Ishikawa (cell line): ENCODE data around the gene PREX1.

Experiments used
- CEBPB ChIP-seq: IDR thresholded peaks from 2 replicates; pipeline ENCODE4 v1.6.1; 2012
- CREB1 ChIP-seq: IDR thresholded peaks from 2 replicates; pipeline ENCODE4 v1.6.1; 2012; ENCODE audit warnings: low read depth
- EGR1 ChIP-seq: IDR thresholded peaks from 2 replicates; pipeline ENCODE4 v1.6.1; 2012
- EP300 ChIP-seq: IDR thresholded peaks from 2 replicates; pipeline ENCODE4 v1.6.1; 2012; ENCODE audit warnings: borderline replicate concordance
- FOXM1 ChIP-seq: IDR thresholded peaks from 2 replicates; pipeline ENCODE4 v1.6.1; 2012; ENCODE audit warnings: low read depth, borderline replicate concordance
- NFIC ChIP-seq: IDR thresholded peaks from 2 replicates; pipeline ENCODE4 v1.6.1; 2012
- RAD21 ChIP-seq: IDR thresholded peaks from 2 replicates; pipeline ENCODE4 v1.6.1; 2012; ENCODE audit warnings: low read depth
- TAF1 ChIP-seq: IDR thresholded peaks from 2 replicates; pipeline ENCODE4 v1.6.1; 2012; ENCODE audit warnings: low read depth, mild to moderate bottlenecking
- TCF12 ChIP-seq: IDR thresholded peaks from 2 replicates; pipeline ENCODE4 v1.6.1; 2012; ENCODE audit warnings: low read depth
- TEAD4 ChIP-seq: IDR thresholded peaks from 2 replicates; pipeline ENCODE4 v1.6.1; 2012
- YY1 ChIP-seq: IDR thresholded peaks from 2 replicates; pipeline ENCODE4 v1.6.1; 2012; ENCODE audit warnings: low read depth
- ZBTB7A ChIP-seq: IDR thresholded peaks from 2 replicates; pipeline ENCODE4 v1.6.1; 2012; ENCODE audit warnings: low read depth
- TF ChIP-seq, protein P1 (sequence below): IDR thresholded peaks from 2 replicates; pipeline ENCODE4 v1.6.1; 2012
- TF ChIP-seq, protein P2 (sequence below): IDR thresholded peaks from 2 replicates; pipeline ENCODE4 v1.6.1; 2012
- TF ChIP-seq, protein P3 (sequence below): IDR thresholded peaks from 2 replicates; pipeline ENCODE4 v1.6.1; 2012; ENCODE audit warnings: low read depth, mild to moderate bottlenecking

PREX1 gene

DNA sequence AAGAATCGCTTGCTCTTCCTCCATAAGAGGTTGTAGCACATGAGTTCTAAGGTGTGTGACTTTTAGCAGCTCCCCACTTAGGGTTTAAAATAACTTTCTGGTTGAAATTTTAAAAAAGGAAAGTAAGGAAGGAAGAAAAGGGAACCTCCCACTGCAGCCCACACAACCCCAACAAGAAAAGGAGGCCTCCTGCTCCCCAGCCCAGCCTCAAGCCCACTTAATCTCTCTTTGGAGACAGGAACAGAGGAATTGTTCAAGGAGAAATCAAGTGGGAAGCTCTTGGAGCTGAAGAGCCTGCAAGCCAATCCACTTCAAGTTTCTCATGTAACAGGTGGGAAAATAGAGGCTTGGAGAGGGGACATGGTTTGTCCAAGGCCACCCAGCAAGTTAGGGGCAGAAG, 39.1 kb upstream of the PREX1 start:
- no peak for TF ChIP-seq FOXM1
- TF ChIP-seq YY1, result no peak
- TF ChIP-seq TCF12, result no peak
- no peak for TF ChIP-seq NFIC
- TF ChIP-seq RAD21, result no peak
- TF ChIP-seq, protein P1, sequence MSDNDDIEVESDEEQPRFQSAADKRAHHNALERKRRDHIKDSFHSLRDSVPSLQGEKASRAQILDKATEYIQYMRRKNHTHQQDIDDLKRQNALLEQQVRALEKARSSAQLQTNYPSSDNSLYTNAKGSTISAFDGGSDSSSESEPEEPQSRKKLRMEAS, result no peak
- TF ChIP-seq EGR1, result no peak
- TF ChIP-seq, protein P2, sequence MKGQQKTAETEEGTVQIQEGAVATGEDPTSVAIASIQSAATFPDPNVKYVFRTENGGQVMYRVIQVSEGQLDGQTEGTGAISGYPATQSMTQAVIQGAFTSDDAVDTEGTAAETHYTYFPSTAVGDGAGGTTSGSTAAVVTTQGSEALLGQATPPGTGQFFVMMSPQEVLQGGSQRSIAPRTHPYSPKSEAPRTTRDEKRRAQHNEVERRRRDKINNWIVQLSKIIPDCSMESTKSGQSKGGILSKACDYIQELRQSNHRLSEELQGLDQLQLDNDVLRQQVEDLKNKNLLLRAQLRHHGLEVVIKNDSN, result no peak
- TF ChIP-seq CREB1, result no peak
- no peak for TF ChIP-seq EP300
- no peak for TF ChIP-seq CEBPB
- no peak for TF ChIP-seq TEAD4
- no peak for TF ChIP-seq TAF1
- no peak for TF ChIP-seq ZBTB7A
- TF ChIP-seq, protein P3, sequence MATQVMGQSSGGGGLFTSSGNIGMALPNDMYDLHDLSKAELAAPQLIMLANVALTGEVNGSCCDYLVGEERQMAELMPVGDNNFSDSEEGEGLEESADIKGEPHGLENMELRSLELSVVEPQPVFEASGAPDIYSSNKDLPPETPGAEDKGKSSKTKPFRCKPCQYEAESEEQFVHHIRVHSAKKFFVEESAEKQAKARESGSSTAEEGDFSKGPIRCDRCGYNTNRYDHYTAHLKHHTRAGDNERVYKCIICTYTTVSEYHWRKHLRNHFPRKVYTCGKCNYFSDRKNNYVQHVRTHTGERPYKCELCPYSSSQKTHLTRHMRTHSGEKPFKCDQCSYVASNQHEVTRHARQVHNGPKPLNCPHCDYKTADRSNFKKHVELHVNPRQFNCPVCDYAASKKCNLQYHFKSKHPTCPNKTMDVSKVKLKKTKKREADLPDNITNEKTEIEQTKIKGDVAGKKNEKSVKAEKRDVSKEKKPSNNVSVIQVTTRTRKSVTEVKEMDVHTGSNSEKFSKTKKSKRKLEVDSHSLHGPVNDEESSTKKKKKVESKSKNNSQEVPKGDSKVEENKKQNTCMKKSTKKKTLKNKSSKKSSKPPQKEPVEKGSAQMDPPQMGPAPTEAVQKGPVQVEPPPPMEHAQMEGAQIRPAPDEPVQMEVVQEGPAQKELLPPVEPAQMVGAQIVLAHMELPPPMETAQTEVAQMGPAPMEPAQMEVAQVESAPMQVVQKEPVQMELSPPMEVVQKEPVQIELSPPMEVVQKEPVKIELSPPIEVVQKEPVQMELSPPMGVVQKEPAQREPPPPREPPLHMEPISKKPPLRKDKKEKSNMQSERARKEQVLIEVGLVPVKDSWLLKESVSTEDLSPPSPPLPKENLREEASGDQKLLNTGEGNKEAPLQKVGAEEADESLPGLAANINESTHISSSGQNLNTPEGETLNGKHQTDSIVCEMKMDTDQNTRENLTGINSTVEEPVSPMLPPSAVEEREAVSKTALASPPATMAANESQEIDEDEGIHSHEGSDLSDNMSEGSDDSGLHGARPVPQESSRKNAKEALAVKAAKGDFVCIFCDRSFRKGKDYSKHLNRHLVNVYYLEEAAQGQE, result no peak

DNA sequence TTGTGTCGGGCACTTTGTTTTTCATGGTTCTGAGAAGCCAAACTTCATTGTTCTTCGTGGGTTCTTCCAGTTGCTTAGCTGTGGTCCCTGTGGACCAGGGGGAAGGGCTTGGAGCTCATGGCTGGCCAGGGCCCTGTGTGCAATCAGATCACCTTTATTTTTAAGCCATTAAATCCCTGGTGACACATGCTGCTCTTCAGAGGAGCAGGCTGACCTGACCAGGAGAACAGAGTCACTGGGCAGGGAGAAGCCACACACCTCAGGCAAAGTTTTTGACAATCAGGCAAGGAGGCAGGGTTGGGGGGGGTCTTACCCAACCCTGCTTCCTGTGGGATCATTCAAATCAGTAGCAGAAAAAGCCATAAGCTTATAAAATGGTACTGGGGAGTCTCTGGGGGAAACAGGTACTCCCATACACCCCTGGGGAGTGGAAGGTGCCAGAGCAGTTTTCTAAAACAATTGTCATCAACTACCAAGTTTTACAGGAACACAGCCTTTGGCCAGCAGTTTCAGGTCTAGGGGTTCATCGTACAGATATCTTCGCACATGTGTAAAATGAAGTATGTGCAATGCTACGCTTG, 37.0 kb upstream of the PREX1 start:
- TF ChIP-seq, protein P2, result no peak
- no peak for TF ChIP-seq CEBPB
- TF ChIP-seq EP300, result no peak
- TF ChIP-seq TEAD4, result no peak
- no peak for TF ChIP-seq ZBTB7A
- TF ChIP-seq YY1, result no peak
- no peak for TF ChIP-seq TAF1
- no peak for TF ChIP-seq NFIC
- TF ChIP-seq, protein P3, result no peak
- no peak for TF ChIP-seq EGR1
- no peak for TF ChIP-seq RAD21
- TF ChIP-seq, protein P1, result no peak
- no peak for TF ChIP-seq CREB1
- TF ChIP-seq FOXM1, result no peak
- TF ChIP-seq TCF12, result no peak

DNA sequence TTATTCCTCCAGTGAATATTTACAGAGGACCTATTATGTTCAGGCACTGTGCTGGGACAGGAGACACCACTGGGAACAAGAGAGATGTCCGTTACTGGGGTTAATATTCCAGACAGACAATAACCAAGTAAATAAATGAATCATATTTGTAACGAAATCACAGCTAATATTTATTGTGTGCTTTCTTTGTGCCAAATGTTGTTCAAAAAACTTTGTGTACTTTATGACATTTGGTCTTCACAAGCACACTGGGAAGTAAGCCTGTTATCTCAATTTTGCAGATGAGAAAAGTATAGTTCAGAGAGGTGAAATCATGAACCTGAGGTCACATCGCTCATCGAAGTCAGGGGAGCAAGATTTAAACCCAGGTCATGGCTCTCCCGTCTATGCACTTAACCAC, 36.5 kb upstream of the PREX1 start:
- TF ChIP-seq, protein P2, result no peak
- TF ChIP-seq EGR1 (no peak), TEAD4 (no peak), CREB1 (no peak), FOXM1 (no peak), RAD21 (no peak), TAF1 (no peak)

DNA sequence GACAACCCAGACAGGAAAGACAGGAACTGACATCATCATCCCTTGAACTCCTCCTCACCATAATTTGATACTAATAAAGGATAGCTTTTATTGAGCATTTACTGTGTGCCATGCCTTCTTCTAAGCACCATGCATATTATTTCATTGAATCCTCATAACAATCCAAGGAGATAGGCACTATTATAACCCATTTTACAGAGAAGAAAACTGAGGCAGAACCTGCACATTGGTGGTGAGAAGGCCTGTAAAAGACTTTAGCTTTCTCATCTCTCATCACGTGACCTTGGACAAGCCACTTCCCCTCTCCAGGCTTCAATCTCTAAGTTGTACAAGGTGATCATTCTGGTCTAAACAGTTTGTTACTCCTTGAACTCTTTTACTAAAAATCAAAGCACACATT, 34.5 kb upstream of the PREX1 start:
- TF ChIP-seq ZBTB7A (no peak), CREB1 (no peak), TCF12 (no peak), NFIC (no peak)
- TF ChIP-seq, protein P3, result no peak
